UCSD-AML1 (cell line): Measurements from ENCODE around the gene ERCC6L2.
A peak's percentile ranks its signal among the peaks of the same experiment; 100 is the strongest.

Experiments used
- DNase-seq: peaks from one replicate; lab custom pipeline; 2025; ENCODE audit not compliant: unreplicated experiment; lab: John Stamatoyannopoulos, UW

The ERCC6L2 gene

DNA sequence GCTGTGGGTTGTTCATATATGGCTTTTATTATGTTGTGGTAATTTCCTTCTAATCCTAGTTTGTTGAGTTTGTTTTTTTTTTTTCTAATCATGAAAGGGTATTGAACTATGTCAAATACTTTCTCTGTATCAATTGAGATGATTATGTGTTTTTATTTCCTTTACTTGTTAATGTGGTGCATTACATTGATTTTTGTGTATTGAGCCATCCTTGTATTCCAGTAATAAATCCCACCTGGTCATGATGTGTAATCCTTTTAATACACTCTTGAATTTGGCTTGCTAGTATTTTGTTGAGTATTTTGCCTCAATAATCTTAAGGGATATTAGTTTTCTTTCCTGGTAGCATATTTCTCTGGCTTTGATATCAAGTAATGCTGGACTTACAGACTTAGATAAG, 13.1 kb upstream of the ERCC6L2 start:
- no peak for DNase-seq

DNA sequence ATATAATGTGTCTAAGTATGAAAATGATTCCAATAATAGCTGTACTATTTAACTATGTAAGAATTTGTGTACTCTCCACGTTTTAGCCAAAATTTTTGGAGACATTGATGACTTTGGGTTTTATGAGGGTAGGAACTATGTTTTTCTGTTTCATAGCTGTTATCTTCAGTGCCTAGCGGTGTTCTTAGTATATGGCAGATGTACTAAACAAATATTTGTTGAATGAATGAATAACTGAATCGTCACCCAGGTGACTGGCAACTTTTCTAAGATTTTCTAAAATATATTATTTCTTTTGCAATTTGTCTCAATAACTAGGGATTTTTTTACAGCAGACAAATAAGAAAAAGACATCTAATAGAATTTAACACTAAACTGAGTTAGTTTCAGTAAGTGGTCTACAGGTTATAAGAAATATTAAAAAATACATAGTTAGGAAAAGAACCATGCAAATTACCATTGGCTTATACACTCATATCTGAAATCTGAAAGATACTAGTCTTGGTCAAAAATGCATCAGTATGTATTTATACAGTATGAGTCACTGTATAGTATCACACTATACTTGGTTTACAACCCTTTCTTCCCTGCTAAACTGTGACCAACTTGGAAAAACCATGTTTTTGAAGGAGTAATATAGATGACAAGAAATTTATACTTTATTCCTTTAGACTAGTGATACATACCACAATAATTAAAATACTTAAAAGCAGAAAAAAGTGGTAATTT, 10.5 kb upstream of the ERCC6L2 start:
- DNase-seq, result no peak

DNA sequence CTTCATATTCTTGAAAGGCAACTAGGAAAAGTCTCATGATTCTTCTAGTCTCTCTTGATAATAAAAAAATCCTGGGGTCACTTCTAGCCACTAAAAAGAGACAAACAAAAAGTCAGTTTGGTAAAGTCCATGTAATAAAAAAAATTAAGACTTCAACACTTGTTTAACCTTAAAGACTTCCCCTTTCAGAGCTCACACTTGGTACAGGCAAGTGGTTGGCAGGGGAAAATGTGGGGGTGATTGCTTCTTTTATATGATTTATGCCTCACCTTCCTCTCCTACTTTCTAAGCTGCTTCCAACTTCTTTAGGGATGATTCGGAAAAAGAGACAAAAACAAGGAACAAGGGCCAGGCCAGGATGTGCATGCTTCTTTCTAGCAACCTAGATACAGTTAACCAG, 5.1 kb upstream of the ERCC6L2 start:
- DNase-seq, result no peak

DNA sequence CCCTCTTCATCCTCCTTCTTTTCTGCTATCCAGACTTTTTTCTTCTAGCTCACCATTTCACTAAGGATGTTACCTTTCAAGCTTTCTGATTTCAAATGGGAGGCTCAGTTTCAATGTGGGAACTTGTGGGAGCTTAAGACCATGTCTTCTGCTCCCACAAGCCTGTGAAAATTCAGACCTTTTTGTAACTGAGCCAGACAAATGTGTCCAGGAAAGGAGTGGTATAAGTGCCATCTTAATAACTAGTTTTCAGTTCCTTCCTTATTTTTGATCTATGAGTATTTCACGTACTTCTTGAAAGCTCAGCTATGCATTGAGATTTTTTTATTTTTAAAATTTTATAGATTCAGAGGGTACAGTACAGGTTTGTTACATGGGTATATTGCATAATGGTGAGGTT, 4.6 kb upstream of the ERCC6L2 start:
- no peak for DNase-seq

DNA sequence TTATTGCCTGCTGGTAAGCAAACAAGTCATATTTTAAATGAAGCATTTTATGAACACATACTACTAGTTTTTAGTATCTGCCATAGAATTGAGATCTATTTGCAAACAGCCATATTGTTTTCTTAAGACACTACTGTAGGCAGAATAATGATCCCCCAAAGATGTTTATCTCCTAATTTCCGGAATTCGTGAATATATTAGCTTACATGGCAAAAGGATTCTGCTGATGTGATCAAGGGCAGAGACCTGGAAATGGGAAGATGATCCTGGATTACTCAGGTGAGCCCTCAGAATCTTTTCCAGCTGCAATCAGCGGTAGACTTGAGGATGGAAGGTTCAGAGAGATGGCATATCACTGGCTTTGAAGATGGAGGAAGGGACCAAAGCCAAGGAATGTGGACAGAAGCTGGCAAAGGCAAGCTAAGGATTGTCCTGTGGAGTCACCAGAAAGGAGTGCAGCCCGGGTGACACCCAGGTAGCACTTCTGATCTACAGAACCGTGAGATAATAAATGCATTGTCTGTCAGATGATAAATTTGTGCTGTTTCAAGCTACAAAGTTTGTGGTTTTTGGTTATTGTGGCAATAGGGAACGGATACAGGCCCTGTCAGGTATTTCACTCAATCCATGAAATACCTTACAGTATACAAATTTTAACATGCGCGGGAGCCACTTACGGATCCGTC, 1.0 kb upstream of the ERCC6L2 start:
- no peak for DNase-seq

DNA sequence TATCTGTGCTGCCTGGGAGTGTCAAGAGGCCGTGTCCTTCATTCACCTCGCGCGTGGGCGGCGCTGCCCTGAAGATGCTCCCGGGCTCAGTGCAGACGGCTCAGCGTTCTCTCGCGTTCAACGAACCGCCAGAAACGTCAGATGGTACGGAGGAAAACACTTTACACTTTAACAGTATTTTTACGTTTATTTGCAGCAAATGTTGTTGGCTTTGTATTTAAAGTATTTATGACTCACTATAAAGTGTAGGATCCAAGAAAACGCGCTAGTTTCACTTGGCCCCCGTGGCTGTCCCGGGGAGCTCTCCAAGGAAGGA, 544 bp upstream of the ERCC6L2 start:
- peak; percentile 35 for DNase-seq

DNA sequence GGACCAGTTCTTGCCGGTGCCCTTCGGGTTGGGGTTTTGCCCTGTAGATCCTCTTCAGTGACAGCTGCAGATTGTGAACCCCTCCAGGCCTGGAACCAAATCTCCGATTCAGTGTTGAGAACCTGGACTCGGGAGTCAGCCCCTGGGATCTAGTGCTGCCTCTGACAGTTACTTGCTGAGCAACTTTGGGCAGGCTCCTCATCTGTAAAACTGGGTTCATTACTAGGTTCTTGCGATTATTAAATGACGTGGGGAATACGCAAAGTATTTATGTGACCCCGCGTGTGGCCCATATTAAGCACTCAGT, 600 bp downstream of the ERCC6L2 start:
- no peak for DNase-seq

DNA sequence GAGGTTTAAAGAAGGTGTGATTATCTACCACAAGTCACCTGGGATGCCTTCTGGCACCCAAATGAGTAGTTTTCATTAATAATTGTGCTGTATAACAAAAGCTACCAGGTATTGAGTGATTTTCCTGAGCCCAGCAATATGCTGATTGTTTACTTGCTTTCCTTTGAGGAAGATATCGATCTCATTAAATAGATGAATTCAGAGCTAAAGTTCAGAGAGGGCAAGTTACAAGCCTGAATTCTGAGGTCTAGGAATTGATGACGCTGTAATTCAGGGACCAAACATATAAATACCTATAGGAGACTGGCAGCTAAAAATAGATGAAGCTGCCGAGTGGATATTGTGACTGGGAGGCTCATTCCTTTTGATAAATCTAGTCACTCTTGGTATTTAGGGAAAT, 1.1 kb downstream of the ERCC6L2 start:
- no peak for DNase-seq

DNA sequence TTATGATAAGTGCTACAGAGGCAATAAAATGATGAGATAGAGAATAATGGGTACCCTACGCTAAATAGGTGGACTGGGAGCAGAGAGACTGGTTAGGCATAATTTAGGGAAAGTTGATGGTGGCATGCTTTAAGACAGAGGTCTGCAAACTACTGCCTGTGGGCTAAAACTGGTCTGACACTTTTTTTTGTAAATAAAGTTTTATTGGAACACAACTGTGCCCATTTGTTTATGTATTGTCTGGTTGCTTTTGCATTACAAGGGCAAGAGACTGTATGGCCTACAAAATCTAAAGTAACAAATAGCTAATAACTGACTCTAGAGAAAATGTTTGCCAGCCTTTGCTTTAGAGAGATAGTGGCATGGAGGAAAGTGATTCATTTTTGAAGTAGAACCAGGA, 2.5 kb downstream of the ERCC6L2 start:
- DNase-seq, result no peak

DNA sequence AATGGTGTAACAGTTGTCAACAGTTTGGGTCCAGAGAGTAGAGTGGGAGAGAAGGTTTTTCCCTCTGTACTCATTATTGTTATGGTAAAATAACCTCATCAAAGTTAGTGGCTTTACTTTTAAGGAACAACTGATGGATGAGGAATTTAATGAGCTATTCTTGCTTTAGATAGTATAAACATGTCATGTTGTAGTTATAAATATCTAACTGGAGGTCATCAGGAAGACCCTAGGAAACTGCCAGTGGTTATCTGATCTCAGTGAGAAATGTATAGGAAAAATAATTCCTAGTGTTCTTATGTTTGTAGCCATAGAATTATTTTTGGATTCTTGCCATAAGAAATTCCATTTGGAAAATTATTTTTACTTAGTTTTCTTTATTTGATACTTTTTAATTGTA, 4.1 kb downstream of the ERCC6L2 start:
- DNase-seq, result no peak

DNA sequence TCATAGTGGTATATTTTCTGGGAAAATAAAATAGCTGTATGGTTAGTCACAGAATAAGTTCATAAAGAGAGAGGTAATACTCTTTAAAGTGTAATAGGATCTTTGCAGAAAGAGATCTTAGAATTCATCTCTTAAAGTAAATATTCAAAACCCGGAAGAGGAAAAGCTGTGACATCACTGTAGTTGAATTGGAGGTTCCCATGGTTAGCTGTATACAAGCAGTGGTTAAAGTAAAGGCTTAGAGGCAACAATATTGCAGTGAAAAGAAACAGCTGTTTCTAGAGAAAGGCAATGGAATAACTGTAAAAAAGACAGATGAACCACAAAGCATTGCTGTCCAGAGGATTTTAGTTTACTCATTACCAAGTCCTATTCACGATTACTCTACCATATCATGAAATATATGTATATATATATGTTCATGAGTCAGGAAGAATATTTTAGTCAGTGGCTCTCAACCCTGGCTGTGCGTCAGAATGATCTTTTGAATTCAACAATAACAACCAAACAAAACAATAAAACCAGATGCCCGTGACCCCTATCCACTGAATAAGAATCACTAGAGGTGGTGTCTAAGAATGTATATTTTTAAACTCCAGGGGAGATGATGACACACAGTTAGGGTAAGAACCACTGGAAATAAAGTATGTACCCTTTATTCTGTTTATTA, 4.7 kb downstream of the ERCC6L2 start:
- DNase-seq, result no peak

DNA sequence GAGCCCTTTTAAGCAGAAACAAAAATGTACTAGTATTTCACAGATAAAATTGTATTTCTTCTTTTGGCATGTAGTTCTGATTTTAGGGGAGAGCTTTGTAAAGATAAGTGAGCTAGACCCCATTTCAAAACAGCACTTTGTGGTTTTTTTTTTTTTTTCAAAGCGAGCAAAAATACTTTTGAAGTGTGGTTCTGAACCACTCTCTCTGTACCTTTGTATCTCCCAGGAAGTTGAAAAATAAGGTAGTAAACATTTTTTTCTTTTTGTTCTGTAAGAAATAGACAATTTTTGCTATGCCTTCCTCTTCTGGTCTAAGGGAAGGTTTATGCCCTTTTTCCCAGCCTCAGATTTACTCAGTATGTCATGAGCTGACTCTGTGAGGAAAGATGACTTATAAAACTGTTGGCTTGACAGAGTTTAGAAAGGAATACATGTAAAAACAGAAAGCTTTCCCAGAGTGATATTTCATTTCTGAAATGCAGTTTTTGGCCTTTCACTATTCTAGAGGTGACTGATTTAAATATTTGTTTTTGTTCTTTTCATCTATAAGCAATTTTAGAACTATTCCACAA, 12.5 kb downstream of the ERCC6L2 start:
- no peak for DNase-seq

DNA sequence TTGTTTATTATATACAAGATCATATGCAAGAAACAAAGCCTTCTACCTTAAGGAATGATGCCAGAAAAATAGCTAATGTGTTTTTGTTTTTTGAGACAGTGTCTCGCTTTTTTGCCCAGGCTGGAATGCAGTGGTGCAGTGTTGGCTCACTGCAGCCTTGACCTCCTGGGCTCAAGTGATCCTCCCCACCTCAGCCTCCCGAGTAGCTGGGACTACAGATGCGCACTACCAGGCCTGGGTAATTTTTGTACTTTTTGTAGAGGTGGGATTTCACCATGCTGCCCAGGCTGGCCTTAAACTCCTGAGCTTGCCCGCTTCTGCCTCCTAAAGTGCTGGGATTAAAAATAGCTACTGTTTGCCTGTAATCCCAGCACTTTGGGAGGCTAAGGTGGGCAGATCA, 15.1 kb downstream of the ERCC6L2 start:
- no peak for DNase-seq

DNA sequence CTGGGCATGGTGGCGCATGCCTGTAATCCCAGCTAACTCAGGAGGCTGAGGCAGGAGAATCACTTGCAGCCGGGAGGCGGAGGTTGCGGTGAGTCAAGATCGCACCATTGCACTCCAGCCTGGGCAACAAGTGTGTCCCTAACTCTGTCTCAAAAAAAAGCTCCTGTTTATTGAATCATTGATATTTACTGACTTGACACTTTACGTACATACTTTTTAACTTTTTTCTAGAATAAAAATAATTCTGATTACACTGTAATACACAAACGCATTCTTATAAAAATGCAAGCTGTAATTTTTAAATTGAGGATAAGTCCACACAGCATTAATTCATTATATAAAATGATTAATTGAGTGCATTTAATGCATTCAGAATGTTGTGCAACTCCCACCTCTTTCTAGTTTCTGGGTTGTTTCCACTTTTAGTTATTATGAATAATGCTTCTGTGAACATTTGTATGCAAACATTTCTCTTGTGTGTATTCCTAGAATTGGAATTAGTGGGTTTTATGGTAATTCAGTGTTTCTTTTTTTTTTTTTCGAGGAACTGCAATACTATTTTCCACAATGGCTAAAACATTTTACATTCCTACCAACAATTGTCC, 15.7 kb downstream of the ERCC6L2 start:
- DNase-seq, result no peak

DNA sequence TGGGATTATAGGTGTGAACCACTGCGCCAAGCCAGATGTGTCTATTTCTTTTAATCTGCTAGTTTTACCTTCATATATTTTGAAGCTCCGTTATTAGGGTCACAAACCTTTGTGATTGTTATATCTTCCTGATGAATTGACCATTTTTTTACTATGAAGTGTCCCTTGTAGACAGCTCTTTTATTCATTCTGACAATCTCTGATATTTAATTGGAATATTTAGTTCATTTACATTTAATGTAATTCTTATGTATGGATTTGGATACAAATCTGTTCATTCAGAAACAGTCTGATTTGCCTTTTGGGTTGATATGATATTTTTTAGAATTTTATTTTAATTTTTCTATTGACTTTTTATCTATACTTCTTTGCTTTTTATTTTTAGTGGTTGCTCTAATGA, 17.2 kb downstream of the ERCC6L2 start:
- DNase-seq, result no peak

DNA sequence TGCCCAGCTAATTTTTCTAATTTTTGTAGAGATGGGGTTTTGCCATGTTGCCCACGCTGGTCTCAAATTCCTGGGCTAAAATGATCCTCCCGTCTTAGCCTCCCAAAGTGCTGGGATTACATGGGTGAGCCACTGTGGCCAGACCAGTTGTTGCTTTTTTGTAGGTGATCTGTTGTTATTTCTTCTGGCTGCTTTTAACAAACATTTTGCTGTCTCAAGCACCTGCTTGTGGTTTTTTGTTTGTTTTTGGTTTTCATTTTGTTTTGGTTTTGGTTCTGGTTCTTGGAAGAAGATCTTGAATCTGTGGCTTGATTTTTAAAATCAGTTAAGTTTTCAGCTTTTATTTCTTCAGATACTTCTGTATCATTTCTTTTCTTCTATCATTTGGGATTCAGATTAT, 21.1 kb downstream of the ERCC6L2 start:
- no peak for DNase-seq

DNA sequence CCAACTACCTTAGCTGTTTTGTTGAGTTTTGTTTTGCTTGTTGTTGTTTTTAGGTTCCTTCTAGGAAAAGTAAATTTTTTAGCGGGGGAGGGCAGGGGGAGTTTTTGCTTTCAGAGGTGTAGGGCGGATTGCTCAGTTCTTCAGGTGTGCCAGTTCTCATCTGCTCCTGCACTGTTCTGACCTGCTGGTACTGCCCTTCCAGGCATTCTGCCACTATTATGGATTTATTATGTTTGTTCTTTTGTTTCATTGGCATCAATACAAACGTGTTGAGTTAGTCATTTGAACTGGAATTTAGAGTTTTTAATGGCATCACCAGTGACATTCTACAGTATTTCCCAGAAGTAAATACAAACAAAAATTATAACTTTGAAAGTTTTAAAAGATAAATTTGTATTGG, 26.0 kb downstream of the ERCC6L2 start:
- no peak for DNase-seq

DNA sequence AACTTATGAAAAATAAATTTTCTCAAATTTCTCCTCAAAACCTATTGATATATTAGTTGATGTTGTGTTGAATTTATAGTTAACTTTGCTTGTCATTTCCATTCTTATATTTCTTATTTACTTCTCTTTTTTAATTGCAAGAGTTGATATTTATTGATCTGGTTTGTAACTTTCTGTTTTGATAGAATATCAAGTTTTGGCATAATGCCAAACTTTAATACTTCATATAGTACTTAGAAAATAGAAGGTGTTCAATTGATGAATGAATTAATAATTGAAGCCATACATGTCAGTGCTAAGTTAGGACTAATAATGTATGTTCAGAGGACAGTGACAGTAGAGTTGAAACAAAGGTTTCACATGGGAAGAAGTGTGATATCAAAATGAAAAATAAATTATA, 27.9 kb downstream of the ERCC6L2 start:
- no peak for DNase-seq

DNA sequence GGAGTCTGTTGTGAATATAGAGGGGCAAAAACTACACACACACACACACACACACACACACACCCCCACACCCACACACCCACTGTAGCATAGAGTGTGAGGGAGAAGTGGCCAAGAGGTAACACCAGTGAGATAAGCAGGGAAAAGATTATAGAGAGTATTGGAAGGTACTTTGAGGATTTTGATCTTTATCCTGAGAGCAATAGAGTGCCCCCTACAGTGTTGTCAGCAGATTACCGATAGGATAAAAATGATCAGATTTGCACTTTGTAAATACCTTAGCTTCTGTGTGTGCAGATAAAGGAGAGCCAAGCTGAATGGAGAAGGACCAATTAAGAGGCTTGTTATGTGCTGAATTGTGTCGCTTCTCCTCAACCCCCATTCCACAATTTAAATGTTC, 32.3 kb downstream of the ERCC6L2 start:
- no peak for DNase-seq

DNA sequence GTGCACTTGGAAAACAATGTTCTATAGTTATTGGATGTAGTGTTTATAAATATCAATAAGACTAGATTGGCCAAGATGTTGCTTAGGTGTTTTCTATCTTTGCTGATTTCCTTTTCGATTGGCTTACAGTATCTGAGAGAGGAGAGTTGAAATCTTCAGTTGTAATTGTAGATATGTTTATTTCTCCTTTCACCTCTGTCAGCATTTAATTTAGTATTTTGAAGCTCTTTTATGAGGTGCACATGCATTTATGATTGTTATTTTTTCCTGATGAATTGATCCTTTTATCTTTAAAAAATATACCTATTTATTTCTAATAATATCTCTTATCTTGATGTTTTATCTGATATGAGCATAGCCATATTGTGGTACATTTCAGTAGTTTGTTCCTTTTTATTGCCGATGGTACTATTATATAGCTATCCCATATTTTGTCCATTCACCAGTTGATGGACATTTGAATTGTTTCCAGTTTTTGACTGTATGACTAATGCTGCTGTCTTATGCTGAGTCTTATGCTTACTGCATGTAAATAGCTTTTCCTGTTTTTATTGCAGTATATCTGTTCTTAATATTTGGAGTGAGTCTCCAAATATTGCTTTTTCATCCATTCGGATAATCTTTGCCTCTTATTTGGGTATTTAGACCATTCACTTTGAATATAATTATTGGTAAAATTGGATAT, 34.7 kb downstream of the ERCC6L2 start:
- DNase-seq, result no peak

DNA sequence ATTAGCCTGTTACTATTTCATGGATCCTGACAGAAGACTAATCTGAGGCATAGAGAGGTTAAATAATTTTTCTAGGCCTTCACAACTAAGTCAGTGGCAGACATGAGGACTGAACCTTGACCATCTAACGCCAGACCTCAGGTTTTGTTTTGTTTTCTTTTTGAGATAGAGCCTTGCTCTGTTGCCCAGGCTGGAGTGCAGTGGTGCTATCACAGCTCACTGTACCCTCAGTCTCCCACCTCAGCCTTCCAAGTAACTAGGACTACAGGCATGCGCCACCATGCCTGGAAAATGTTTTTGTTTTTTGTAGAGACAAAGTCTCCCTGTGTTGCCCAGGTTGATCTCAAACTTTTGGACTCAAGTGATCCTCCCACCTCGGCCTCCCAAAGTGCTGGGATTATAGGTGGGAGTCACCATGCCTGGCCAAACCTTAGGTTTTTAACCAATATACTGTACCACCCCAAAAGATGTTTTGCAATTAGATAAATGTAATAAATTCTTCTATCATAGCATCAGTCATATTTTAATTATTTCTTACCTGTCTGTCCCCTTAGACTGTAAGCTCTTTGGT, 35.4 kb downstream of the ERCC6L2 start:
- no peak for DNase-seq
